Tibial artery (tissue), 4 donors: ENCODE data around the gene PRL.

ENCODE experiments used
- DNase-seq, 2 donors: peaks; one replicate each; pipeline ENCODE4 v3.0.0-alpha.2; 2019
- H3K27ac ChIP-seq, 2 donors: fragments of 200-600 bp; sonication (generic) in 1 of 2; 1 replicate in 1 of 2; 2 replicates in 1 of 2; pipeline ENCODE4 v1.5.1; 2018 to 2019; ENCODE audit warnings: mild to moderate bottlenecking in 1 of 2
- H3K27me3 ChIP-seq, 2 donors: fragments of 200-600 bp; sonication (generic) in 1 of 2; one replicate each; pipeline versions ENCODE4 v1.5.1 to v1.6.0; 2016 to 2019
- H3K36me3 ChIP-seq, 3 donors: fragments of 200-600 bp; sonication (generic) in 2 of 3; one replicate each; pipeline ENCODE4 v1.5.1; 2016 to 2019; ENCODE audit warnings: mild to moderate bottlenecking in 2 of 3
- H3K4me1 ChIP-seq, 4 donors: fragments of 200-600 bp; sonication (generic) in 2 of 4; 1 replicate in 3 of 4; 2 replicates in 1 of 4; pipeline ENCODE4 v1.5.1; 2016 to 2019
- H3K4me3 ChIP-seq, 2 donors: fragments of 200-600 bp; sonication (generic) in 1 of 2; 1 replicate in 1 of 2; 2 replicates in 1 of 2; pipeline ENCODE4 v1.5.1; 2018 to 2019; ENCODE audit warnings: mild to moderate bottlenecking in 2 of 2
- H3K9me3 ChIP-seq, 3 donors: fragments of 200-600 bp; sonication (generic) in 1 of 3; one replicate each; pipeline ENCODE4 v1.5.1; 2016 to 2019
- CTCF ChIP-seq, 2 experiments: fragments of 200-600 bp in 1 of 2; fragments of 450-650 bp in 1 of 2; IDR thresholded peaks; one replicate each; pipeline ENCODE4 v1.5.1; 2017 to 2019; ENCODE audit warnings: antibody characterized with exemption in 2 of 2, mild to moderate bottlenecking in 1 of 2, moderate library complexity in 1 of 2
- intact Hi-C: fragments of 100-400 bp; cut with DNase I; formaldehyde crosslinking; loops from one replicate; pipeline ENCODE4 v1.15.0; 2023; ENCODE audit warnings: low total_unique reads

PRL gene

GRCh38 chr6:22306741-22307466, 10.1 kb upstream of the PRL start:
- Histone ChIP-seq H3K9me3 (no peaks in the 10 kb centered on the region), H3K4me1 (no peaks in the 10 kb centered on the region), H3K27ac (no peak overlapping the region), H3K27me3 (no peaks in the 10 kb centered on the region), H3K36me3 (no peaks in the 10 kb centered on the region), H3K4me3 (no peak overlapping the region)
- TF ChIP-seq CTCF (IDR thresholded peaks at IDR 0.05): no peak
- no peak for DNase-seq
- intact Hi-C loops: no loop called here

DNA sequence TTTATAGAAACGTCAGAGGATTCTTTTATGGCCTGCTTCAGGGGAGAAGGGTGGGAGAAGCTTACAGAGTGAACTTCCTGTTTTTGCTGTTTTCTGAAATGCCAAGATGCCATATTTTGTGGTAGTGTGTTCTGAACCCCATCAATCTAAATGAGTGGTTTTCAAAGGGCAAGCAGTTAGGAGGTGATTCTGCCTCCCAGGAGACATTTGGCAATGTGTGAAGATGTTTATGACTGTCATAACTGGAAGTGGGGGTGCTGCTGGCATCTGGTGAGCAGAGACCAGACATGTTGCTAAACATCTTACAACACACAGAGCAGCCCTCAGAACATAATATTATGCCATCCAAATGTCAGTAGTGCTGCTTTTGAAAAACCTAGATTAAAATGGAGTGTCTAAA, 6.0 kb upstream of the PRL start:
- Histone ChIP-seq H3K36me3 (no peaks in the 10 kb centered on the region), H3K4me3 (no peak overlapping the region), H3K27ac (no peak overlapping the region), H3K27me3 (no peaks in the 10 kb centered on the region), H3K9me3 (no peaks in the 10 kb centered on the region), H3K4me1 (no peaks in the 10 kb centered on the region)
- intact Hi-C loops: no loop called here
- no peak for TF ChIP-seq CTCF (IDR thresholded peaks at IDR 0.05)
- DNase-seq: no peak

GRCh38 chr6:22300273-22300998, 3.6 kb upstream of the PRL start:
- Histone ChIP-seq H3K4me3 (no peak overlapping the region), H3K4me1 (no peaks in the 10 kb centered on the region), H3K27ac (no peak overlapping the region), H3K9me3 (no peaks in the 10 kb centered on the region), H3K27me3 (no peaks in the 10 kb centered on the region), H3K36me3 (no peaks in the 10 kb centered on the region)
- DNase-seq: no peak
- no peak for TF ChIP-seq CTCF (IDR thresholded peaks at IDR 0.05)
- intact Hi-C loops: no loop called here

GRCh38 chr6:22298475-22298890, 1.6 kb upstream of the PRL start:
- no peaks in the 10 kb centered on the region for H3K9me3 ChIP-seq
- no peaks in the 10 kb centered on the region for H3K27me3 ChIP-seq
- intact Hi-C loops: no loop called here
- no peak overlapping the region for H3K4me3 ChIP-seq
- H3K27ac ChIP-seq: no peak overlapping the region
- no peaks in the 10 kb centered on the region for H3K36me3 ChIP-seq
- no peaks in the 10 kb centered on the region for H3K4me1 ChIP-seq
- no peak for TF ChIP-seq CTCF (IDR thresholded peaks at IDR 0.05)
- no peak for DNase-seq

GRCh38 chr6:22296067-22296466, 769 bp downstream of the PRL start:
- no peak overlapping the region for H3K4me3 ChIP-seq
- no peak for TF ChIP-seq CTCF (IDR thresholded peaks at IDR 0.05)
- H3K27ac ChIP-seq: no peak overlapping the region
- no peak for DNase-seq
- no peaks in the 10 kb centered on the region for H3K27me3 ChIP-seq
- no peaks in the 10 kb centered on the region for H3K9me3 ChIP-seq
- intact Hi-C loops: no loop called here
- H3K36me3 ChIP-seq: no peaks in the 10 kb centered on the region
- H3K4me1 ChIP-seq: no peaks in the 10 kb centered on the region
